SU-DHL-6 (cell line): Measurements from ENCODE around the gene ZNF613.

ENCODE experiments used
- CTCF ChIP-seq: fragments of 200-600 bp; sonication (generic); IDR thresholded peaks from one replicate; pipeline ENCODE4 v1.5.1; 2017; ENCODE audit warnings: antibody characterized with exemption, mild to moderate bottlenecking, low read length, moderate library complexity; ENCODE audit not compliant: insufficient read depth, poor library complexity, severe bottlenecking
- EZH2phosphoT487 ChIP-seq: fragments of 200-600 bp; sonication (generic), shearing (Covaris generic); conservative IDR thresholded peaks from 2 replicates; pipeline ENCODE4 v1.6.1; 2018; ENCODE audit warnings: mild to moderate bottlenecking, antibody characterized with exemption, low read length, moderate library complexity, mixed read lengths

- TF ChIP-seq CTCF (no peak), EZH2phosphoT487 (no peak)
Measured at GRCh38 chr19:51901860-51902259, 25.4 kb upstream of the ZNF613 start.
